GM18517 (cell line): ENCODE measurements around the gene SOX30.
"Not testable (repeated sequence)": the region's sequence is repeated elsewhere in the genome, so short reads cannot be mapped to it uniquely, and the experiment has no call there.

Experiments
- ATAC-seq: cut with Tn5 transposase; IDR thresholded peaks from one replicate; pipeline ENCODE4 v1.9.1; 2021; ENCODE audit warnings: mild to moderate bottlenecking, moderate library complexity; ENCODE audit not compliant: unreplicated experiment

SOX30 gene

DNA sequence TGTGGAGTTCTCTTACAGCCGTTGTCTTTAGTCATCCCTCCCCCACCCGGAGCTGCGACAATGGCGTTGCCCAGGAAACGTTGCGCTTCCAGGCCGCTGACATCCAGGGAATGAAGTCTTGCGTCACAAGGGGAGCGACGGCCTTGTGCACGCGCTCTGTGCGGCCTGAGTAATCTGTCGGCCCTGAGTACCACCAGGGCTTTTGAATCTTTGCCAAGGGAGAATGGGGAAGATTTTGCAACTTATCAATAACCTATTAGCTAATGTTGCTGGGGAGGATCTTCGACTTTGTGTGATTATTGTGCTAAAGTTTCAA is at the start of gene SOX30:
SOX30 (minus strand) TSS at position 62 of the 316 bp plus-strand sequence. CDS start 360 bp downstream, outside the sequence.
- no peak for ATAC-seq

DNA sequence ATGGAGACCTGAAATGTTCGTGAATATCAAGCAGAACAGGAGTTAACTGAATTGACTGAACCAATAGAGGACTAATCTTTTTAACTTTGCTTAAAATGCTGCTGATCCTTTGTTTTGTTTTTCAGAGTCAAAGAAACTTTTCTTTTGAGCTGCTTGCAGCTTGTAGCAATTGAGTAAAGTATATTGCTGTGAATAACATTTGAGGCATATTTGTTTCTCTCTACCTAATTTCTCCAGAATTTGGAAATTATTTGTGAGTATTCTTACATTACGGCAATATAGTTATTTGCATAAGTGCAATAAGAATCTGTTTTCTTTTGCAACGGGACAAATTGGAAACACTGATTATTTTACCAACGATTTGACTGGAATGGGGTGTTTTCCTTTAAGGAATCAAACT is 46.4 kb upstream of the SOX30 start:
- ATAC-seq, result not testable (repeated sequence)

GRCh38 chr5:157696154-157696553 is 43.9 kb upstream of the SOX30 start:
- ATAC-seq, result not testable (repeated sequence)

DNA sequence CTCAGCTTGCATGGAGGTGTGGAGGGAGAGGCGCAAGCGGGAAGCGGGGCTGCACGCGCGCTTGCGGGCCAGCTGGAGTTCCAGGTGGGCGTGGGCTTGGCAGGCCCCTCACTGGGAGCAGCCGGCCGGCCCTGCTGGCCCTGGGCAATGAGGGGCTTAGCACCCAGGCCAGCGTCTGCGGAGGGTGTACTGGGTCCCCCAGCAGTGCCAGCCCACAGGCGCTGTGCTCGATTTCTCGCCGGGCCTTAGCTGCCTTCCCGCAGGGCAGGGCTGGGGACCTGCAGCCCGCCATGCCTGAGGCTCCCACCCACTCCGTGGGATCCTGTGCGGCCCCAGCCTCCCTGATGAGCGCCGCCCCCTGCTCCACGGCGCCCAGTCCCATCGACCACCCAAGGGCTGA is 41.6 kb upstream of the SOX30 start:
- not testable (repeated sequence) for ATAC-seq

DNA sequence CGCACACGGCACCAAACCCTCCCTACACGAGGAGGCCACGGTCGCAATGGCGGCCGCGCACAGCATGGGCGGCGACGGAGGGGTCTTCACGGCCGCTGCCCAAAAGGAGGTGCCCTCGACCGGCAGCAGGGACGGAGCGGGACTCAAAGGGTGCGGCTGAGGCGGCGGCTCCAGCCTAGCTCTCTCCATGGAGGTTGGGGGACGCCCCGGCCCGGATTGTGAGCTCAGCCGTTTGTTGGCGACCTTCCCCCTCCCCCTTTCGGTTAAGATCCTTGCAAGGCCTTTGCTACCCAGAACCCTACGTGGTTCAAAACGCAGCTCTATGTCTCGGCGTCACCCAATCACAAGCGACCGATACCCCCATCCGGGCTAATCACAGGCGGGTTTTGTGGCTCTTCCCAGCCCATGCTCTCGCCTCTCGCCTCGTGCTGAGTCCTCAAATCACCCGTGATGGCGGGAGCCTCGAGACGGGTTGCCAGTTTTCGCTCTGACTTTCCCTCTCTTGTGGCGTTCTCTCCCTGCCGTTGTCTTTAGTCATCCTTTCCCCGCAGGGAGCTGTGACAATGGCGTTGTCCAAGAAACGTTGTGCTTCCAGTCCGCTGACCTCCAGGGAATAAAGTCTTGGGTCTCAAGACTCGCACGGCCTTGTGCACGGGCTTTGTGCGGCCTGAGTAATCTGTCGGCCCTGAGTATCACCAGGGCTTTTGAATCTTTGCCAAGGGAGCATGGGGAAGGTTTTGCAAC is 38.6 kb upstream of the SOX30 start:
- ATAC-seq, result no peak

GRCh38 chr5:157689942-157690689 is 37.9 kb upstream of the SOX30 start:
- ATAC-seq, result no peak

DNA sequence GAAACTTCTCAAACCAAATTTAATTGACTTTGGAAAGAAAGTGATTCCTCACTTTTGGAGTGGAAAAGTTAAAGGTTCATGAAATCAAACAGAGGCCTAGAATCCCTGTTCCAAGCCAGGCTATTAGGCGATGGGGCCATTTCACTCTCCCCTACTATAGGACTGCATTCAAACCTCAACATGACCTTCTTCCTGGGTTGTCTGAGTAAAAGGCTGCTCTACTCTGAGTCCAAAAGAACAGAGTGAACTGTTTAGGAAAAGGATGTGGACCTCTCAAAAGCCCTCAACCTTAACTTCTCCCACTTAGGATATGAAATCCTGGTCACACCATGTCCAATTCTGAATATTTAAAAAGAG is 34.9 kb upstream of the SOX30 start:
- no peak for ATAC-seq

- not testable (repeated sequence) for ATAC-seq
Observed at GRCh38 chr5:157686276-157687197, 34.3 kb upstream of the SOX30 start.

- no peak for ATAC-seq
Observed at GRCh38 chr5:157682257-157682656, 30.0 kb upstream of the SOX30 start.

DNA sequence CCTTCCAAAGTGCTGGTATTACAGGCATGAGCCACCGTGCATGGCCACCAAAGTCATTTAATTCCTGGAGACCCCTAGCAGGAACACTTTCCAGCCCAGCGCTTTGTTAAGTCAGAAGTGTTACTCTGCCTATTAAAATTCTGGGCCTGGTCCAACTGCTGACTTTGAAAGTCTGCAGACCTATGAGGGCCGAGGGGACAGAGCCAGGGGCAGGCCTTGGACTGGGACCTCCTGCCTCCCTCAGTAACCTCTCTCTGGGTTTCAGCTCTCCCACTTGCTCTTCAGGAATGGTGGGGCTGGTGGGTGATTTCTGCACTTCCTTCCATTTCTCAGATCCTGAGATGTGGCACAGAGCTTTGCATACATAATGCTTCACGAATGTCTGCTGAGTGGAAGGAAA is 28.8 kb upstream of the SOX30 start:
- no peak for ATAC-seq

- no peak for ATAC-seq
Observed at GRCh38 chr5:157680239-157680638, 28.0 kb upstream of the SOX30 start.

- ATAC-seq, result no peak
Observed at GRCh38 chr5:157679801-157680200, 27.6 kb upstream of the SOX30 start.

GRCh38 chr5:157677931-157678330 is 25.7 kb upstream of the SOX30 start:
- no peak for ATAC-seq

DNA sequence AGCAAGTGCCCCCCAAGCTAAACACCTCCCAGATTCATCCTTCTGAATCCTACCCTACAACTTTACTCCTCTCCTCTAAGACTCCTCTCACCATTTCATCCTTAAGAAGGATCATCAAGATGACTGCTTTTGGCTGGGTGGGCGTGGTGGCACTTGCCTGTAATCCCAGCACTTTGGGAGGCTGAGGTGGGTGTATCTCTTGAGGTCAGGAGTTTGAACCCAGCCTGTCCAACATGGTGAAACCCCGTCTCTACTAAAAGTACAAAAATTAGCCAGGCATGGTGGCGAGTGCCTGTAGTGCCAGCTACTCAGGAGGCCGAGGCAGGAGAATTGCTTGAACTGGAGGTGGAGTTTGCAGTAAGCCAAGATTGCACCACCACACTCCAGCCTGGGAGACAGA is 22.1 kb upstream of the SOX30 start:
- ATAC-seq, result not testable (repeated sequence)

- no peak for ATAC-seq
Observed at GRCh38 chr5:157672976-157673375, 20.7 kb upstream of the SOX30 start.

DNA sequence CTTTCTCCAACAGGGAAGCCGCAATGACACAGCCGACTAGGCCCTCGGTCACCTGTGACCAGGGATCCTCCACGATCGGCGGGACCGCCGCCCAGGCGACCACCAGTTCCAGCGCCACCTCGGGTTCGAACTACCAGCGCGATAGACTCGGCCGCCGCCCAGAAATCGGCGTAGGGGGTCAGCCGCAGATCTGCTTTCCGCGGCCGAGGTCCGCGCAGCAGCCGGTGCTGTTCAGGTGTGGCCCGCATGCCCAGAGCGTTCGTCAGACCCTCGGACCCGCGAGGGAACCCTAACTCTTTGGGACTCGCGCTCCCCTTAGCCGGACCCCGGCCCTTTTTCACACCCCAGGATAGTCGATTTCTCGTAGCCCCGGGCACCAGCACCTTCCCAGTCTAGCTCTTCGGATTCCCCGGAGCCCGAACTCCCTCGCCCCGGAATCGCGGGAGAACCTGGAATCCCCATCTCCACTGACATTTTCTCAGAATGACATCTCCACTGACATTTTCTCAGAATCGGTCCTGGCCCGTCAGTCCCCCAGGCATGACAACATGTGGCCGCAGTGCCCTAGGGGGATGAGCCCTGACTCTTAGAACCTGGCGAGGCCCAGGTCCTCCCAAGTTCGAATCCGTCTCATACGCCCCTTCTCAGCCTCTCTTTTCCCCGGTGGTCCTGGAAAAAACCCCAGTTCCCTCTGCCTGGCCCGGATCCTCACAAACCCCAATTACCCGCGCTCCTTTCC is 19.5 kb upstream of the SOX30 start:
- ATAC-seq, result no peak

- no peak for ATAC-seq
Observed at GRCh38 chr5:157670662-157671591, 18.7 kb upstream of the SOX30 start, which contains the start of gene C5orf52. C5orf52 (plus strand) TSS chr5:157671533; CDS start chr5:157671615, 82 bp downstream.

- no peak for ATAC-seq
Observed at GRCh38 chr5:157669701-157670097, 17.5 kb upstream of the SOX30 start.

GRCh38 chr5:157668356-157668755 is 16.1 kb upstream of the SOX30 start:
- no peak for ATAC-seq
